ENCODE results near the gene CALHM3. TPM values are rescaled to one million over a fixed set of nuclear protein-coding genes. Genes with fewer than 3 reads are reported as not detected.

The CALHM3 gene
- total RNA-seq, 1 experiment from 2014 or later: 2.3 TPM

DNA sequence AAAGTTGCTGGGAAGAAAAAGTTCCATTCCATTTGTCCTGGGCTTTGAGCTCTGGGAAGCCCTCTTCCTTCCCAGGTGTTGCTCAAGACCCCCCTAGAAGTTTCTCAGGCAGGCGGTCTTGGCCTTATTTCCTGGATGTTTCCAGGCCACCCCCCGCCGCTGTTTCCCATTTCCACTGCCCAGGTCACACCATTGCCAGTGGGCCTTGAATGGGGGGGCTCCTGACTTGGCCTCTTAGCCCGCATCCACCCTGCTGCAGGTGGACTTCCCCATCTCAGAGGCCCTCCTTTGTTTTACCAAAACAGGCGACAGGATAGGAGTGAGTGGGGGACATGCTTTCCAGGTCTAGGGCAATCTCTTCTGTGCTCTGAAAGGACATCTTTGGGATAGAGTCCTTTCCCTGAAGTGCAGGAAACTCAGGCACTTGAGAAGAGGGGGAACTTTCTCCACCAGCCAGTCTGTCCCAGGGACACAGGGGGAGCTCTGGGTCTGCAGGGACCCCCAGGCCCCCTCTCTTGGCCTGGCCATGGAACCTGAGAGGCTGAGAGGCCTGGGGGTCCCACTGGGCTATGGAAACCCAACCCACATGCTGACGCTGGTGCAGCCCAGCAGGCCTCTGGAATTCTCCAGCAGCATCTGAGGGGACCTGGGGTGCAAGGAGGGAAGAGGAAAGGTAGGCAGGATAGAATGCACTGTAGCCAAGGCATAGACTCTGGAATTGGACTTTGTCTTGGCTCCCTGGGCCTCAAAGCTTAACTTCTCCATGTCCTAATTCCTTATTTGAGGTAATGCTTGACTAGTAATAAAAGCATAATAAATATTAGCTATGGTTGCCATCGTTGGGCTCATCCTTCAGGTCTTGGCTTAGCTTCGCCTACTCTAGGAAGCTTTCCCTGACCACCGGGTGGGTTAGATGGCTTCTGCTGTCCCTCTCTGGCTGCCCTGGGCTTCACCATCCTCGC lies 32.0 kb upstream of the CALHM3 start:
- Histone ChIP-seq H3K36me3 (ENCODE audit: low read depth, low read length) (no peaks in the 10 kb centered on the region), H3K9ac (ENCODE audit: low read length) (no peak overlapping the region), H4K20me1 (ENCODE audit: low read length) (no peaks in the 10 kb centered on the region), H3K27ac (ENCODE audit: low read length) (no peak overlapping the region), H3K4me3 (ENCODE audit: low read length) (no peak overlapping the region), H2AFZ (ENCODE audit: low read length) (no peak overlapping the region), H3K9me3 (ENCODE audit: low read length) (no peaks in the 10 kb centered on the region), H3F3A (ENCODE audit: low read length, unreplicated experiment) (no peaks in the 10 kb centered on the region), H3K4me1 (ENCODE audit: insufficient read depth, low read length) (no peaks in the 10 kb centered on the region), H3K27me3 (ENCODE audit: low read length) (no peaks in the 10 kb centered on the region), H3K4me2 (ENCODE audit: low read length) (no peak overlapping the region), H3K79me2 (ENCODE audit: low read length) (no peaks in the 10 kb centered on the region), H3K9me2 (replicated peaks; ENCODE audit: low read length) (no peaks in the 10 kb centered on the region)
- no peak for TF ChIP-seq EZH2phosphoT487 (IDR thresholded peaks at IDR 0.05; ENCODE audit: borderline replicate concordance, low read length)
- TF ChIP-seq EZH2 (IDR thresholded peaks at IDR 0.05; ENCODE audit: low read length, unreplicated experiment): no peak
- TF ChIP-seq, protein P1, sequence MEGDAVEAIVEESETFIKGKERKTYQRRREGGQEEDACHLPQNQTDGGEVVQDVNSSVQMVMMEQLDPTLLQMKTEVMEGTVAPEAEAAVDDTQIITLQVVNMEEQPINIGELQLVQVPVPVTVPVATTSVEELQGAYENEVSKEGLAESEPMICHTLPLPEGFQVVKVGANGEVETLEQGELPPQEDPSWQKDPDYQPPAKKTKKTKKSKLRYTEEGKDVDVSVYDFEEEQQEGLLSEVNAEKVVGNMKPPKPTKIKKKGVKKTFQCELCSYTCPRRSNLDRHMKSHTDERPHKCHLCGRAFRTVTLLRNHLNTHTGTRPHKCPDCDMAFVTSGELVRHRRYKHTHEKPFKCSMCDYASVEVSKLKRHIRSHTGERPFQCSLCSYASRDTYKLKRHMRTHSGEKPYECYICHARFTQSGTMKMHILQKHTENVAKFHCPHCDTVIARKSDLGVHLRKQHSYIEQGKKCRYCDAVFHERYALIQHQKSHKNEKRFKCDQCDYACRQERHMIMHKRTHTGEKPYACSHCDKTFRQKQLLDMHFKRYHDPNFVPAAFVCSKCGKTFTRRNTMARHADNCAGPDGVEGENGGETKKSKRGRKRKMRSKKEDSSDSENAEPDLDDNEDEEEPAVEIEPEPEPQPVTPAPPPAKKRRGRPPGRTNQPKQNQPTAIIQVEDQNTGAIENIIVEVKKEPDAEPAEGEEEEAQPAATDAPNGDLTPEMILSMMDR (conservative IDR thresholded peaks at IDR 0.05; ENCODE audit: low read depth, low read length): no peak
- POLR2A ChIA-PET (ENCODE audit: unreplicated experiment): no interaction called here
- intact Hi-C loops (cut with micrococcal nuclease): no loop called here
- ATAC-seq: no peak
- CTCF ChIA-PET: no interaction called here
- BruUV-seq (replicated peaks): no TSS peak
- DNase-seq: no peak

DNA sequence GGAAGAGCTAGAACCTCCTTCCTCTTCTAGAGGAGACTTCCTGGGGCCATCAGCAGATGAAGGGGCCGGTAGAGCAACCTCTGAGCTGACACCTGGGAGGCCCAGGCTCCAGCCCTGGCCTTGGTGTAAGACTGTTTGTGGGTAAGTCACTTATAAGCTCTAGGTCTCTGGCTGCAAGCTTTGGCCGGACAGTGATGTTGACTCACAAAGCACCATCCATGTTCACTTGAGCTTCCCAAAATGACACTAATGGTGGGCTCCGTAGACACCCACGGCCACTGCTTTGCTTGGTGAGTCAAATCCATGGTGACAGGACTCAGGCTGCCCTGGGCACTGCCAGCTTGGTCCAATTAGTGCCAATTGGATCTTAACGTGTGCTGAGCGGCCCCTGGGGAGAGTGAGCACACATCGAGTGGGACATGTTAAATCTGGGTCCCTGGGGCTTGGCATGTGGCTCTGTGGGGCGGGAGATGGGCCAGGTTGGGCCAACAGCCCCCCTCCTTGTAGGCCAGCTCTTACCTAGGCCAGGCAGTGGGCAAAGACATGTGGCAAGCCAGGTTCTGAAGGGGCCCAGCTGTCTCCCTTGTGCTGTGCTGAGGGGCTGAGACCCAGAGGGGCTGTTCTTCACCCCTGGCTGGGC lies 31.1 kb upstream of the CALHM3 start:
- CTCF ChIA-PET: interaction anchor here (0.6 kb wide), 1 partner anchor 881 kb away, joined by 5 read pairs; no protein-coding TSS in a partner anchor
- no peaks in the 10 kb centered on the region for H3K36me3 ChIP-seq (ENCODE audit: low read depth, low read length)
- H3K4me3 ChIP-seq (ENCODE audit: low read length): no peak overlapping the region
- H2AFZ ChIP-seq (ENCODE audit: low read length): no peak overlapping the region
- no peaks in the 10 kb centered on the region for H3K79me2 ChIP-seq (ENCODE audit: low read length)
- H3K27me3 ChIP-seq (ENCODE audit: low read length): no peaks in the 10 kb centered on the region
- no TSS peak for BruUV-seq (replicated peaks)
- no peaks in the 10 kb centered on the region for H3K9me3 ChIP-seq (ENCODE audit: low read length)
- no peak for DNase-seq
- no peaks in the 10 kb centered on the region for H3F3A ChIP-seq (ENCODE audit: low read length, unreplicated experiment)
- ATAC-seq: no peak
- H3K9ac ChIP-seq (ENCODE audit: low read length): no peak overlapping the region
- no peak overlapping the region for H3K4me2 ChIP-seq (ENCODE audit: low read length)
- TF ChIP-seq EZH2phosphoT487 (IDR thresholded peaks at IDR 0.05; ENCODE audit: borderline replicate concordance, low read length): no peak
- no peak for TF ChIP-seq EZH2 (IDR thresholded peaks at IDR 0.05; ENCODE audit: low read length, unreplicated experiment)
- TF ChIP-seq, protein P1 (conservative IDR thresholded peaks at IDR 0.05; ENCODE audit: low read depth, low read length): no peak
- H3K9me2 ChIP-seq (replicated peaks; ENCODE audit: low read length): no peaks in the 10 kb centered on the region
- H3K27ac ChIP-seq (ENCODE audit: low read length): no peak overlapping the region
- H4K20me1 ChIP-seq (ENCODE audit: low read length): no peaks in the 10 kb centered on the region
- no peaks in the 10 kb centered on the region for H3K4me1 ChIP-seq (ENCODE audit: insufficient read depth, low read length)
- POLR2A ChIA-PET (ENCODE audit: unreplicated experiment): no interaction called here
- intact Hi-C loops (cut with micrococcal nuclease): no loop called here

All from PC-3 (cell line).